GM12878 (cell line): ENCODE results near the gene F8A2. TPM values are rescaled to one million over a fixed set of nuclear protein-coding genes. Genes with fewer than 3 reads are reported as not detected.
A peak's percentile ranks its signal among the peaks of the same experiment; 100 is the strongest.
"Not testable (repeated sequence)": the region's sequence is repeated elsewhere in the genome, so short reads cannot be mapped to it uniquely, and the experiment has no call there.

Experiments used
- ATAC-seq: fragments of 200-7000 bp; cut with Tn5 transposase; 3 replicates; pipeline ENCODE4 v1.9.1; 2020; ENCODE audit warnings: mild to moderate bottlenecking, moderate library complexity
- Bru-seq: library from RNA; stranded (reverse); fragments of 400-500 nt; gene quantifications from one replicate; lab custom pipeline; 2021; lab: Mats Ljungman, UMichigan
- BruChase-seq, 2 experiments: library from RNA; stranded (reverse); fragments of 400-500 nt; gene quantifications; one replicate each; lab custom pipeline; 2021; lab: Mats Ljungman, UMichigan
- BruUV-seq: library from RNA; stranded (reverse); fragments of 400-500 nt; replicated peaks from 2 replicates; lab custom pipeline; 2021; lab: Mats Ljungman, UMichigan
- CTCF ChIA-PET: fragments of 300-600 bp; sonication (Branson Sonifier 250); formaldehyde crosslinking; extraction: SDS; loops from one replicate; lab custom pipeline; 2021; ENCODE audit warnings: inconsistent platforms; lab: Yijun Ruan, JAX
- POLR2A ChIA-PET: fragments of 350-600 bp; formaldehyde crosslinking; extraction: SDS; loops from one replicate; lab custom pipeline; 2021; ENCODE audit warnings: inconsistent platforms; lab: Charles Lee
- RAD21 ChIA-PET: fragments of 300-600 bp; sonication (Branson Sonifier 250); formaldehyde crosslinking; loops from one replicate; lab custom pipeline; 2023; ENCODE audit warnings: antibody characterized with exemption; ENCODE audit not compliant: unreplicated experiment; lab: Charles Lee
- SMC1A ChIA-PET: fragments of 300-600 bp; sonication (Branson Sonifier 250); formaldehyde crosslinking; loops from one replicate; lab custom pipeline; 2023; ENCODE audit not compliant: unreplicated experiment, uncharacterized antibody; lab: Charles Lee
- DNase-seq: peaks from one replicate; pipeline ENCODE4 v3.0.0-alpha.2; 2011; ENCODE audit warnings: low read depth, low spot score
- FAIRE-seq: peaks from 3 replicates; lab custom pipeline; 2011; peaks lifted over from hg19 to GRCh38; lab: Jason Lieb, UNC
- H2AFZ ChIP-seq: 2 replicates; pipeline ENCODE4 v1.6.0; 2011; ENCODE audit warnings: low read depth, low read length, control low read depth; ENCODE audit not compliant: control insufficient read depth
- H3K27ac ChIP-seq: 2 replicates; pipeline ENCODE4 v1.5.1; 2011; ENCODE audit warnings: control low read depth; ENCODE audit not compliant: control insufficient read depth, insufficient read depth
- H3K27me3 ChIP-seq, 2 experiments: replicated peaks in 1 of 2; 2 replicates each; pipeline versions ENCODE4 v1.6.0 to v1.6.1; 2011; ENCODE audit warnings: low read length in 1 of 2; ENCODE audit not compliant: control insufficient read depth in 2 of 2, insufficient read depth in 2 of 2
- H3K36me3 ChIP-seq, 2 experiments: 2 replicates each; pipeline ENCODE4 v1.5.1; 2011; ENCODE audit warnings: low read length in 1 of 2; ENCODE audit not compliant: control insufficient read depth in 2 of 2, insufficient read depth in 2 of 2
- H3K4me1 ChIP-seq: 2 replicates; pipeline ENCODE4 v1.6.1; 2011; ENCODE audit warnings: mild to moderate bottlenecking, low read length, moderate library complexity, mixed read lengths; ENCODE audit not compliant: control insufficient read depth, insufficient read depth
- H3K4me2 ChIP-seq: 2 replicates; pipeline ENCODE4 v1.6.0; 2011; ENCODE audit warnings: control low read depth; ENCODE audit not compliant: control insufficient read depth, insufficient read depth
- H3K4me3 ChIP-seq: fragments of 200-600 bp; sonication (generic); 2 replicates; pipeline ENCODE4 v1.5.1; 2016
- H3K79me2 ChIP-seq: 2 replicates; pipeline ENCODE4 v1.6.0; 2011; ENCODE audit warnings: low read length; ENCODE audit not compliant: control insufficient read depth, insufficient read depth
- H3K9ac ChIP-seq: 2 replicates; pipeline ENCODE4 v1.8.0; 2011; ENCODE audit warnings: low read length, control low read depth, mixed read lengths; ENCODE audit not compliant: control insufficient read depth, insufficient read depth
- H3K9me3 ChIP-seq: replicated peaks from 3 replicates; pipeline ENCODE4 v1.5.1; 2011; ENCODE audit warnings: mild to moderate bottlenecking, low read length; ENCODE audit not compliant: control insufficient read depth, insufficient read depth
- H4K20me1 ChIP-seq: 2 replicates; pipeline ENCODE4 v1.6.0; 2011; ENCODE audit not compliant: control insufficient read depth, insufficient read depth
- MEF2A ChIP-seq: IDR thresholded peaks from 2 replicates; pipeline ENCODE4 v1.6.1; 2011; ENCODE audit warnings: low read depth, mild to moderate bottlenecking, low read length, moderate library complexity; ENCODE audit not compliant: insufficient read depth
- TCF3 ChIP-seq: IDR thresholded peaks from 2 replicates; pipeline ENCODE4 v1.6.1; 2012; ENCODE audit warnings: low read depth, mild to moderate bottlenecking, low read length, borderline replicate concordance; ENCODE audit not compliant: insufficient read depth
- ZNF384 ChIP-seq: IDR thresholded peaks from 2 replicates; pipeline ENCODE4 v1.6.1; 2012; ENCODE audit warnings: low read depth, mild to moderate bottlenecking, low read length, improper control_type of control experiment, borderline replicate concordance
- WGBS: methylation state at CpG from one replicate; pipeline ENCODE4 v1.1.6; 2016; ENCODE audit warnings: low lambda C conversion rate; ENCODE audit not compliant: insufficient replicate concordance, insufficient coverage; ENCODE audit errors: missing lambda C conversion rate; 5-methylcytosine and 5-hydroxymethylcytosine counted together
- in situ Hi-C: fragments of 300-500 bp; cut with MboI; formaldehyde crosslinking; loops from 9 replicates; pipeline ENCODE4 v1.14.3; 2018; ENCODE audit warnings: mixed read lengths
- intact Hi-C: fragments of 100-400 bp; cut with micrococcal nuclease; formaldehyde crosslinking; loops from one replicate; pipeline ENCODE4 v1.14.2; 2022; ENCODE audit not compliant: unreplicated experiment
- long read RNA-seq, 2 experiments: library from polyadenylated mRNA; unstranded; transcript quantifications; one replicate each; pipeline ENCODE4 v2.0.0, GENCODE V29; 2019 to 2020
- polyA minus RNA-seq, 3 experiments: library from RNA; depleted of rRNA, polyadenylated mRNA; stranded (reverse); fragments of >200 nt; gene quantifications; 2 replicates each; pipeline ENCODE4 v1.2.3, GENCODE V29; 2011
- polyA plus RNA-seq, 11 experiments: library from polyadenylated mRNA; depleted of rRNA in 4 of 11; unstranded in 6 of 11; stranded (reverse) in 5 of 11; fragments of >200 nt; fragmentation: Nextera tagmentation in 4 of 11; fragmentation: Illumina TruSeq in 1 of 11; extraction: Ambion mirVana in 4 of 11; extraction: Trizol in 1 of 11; gene quantifications; 1 replicate in 1 of 11; 2 replicates in 10 of 11; pipeline versions ENCODE4 v1.2.1 to v1.2.3, GENCODE V29; 2011 to 2016; ENCODE audit warnings: inconsistent platforms in 2 of 11, missing spikeins in 2 of 11, low read depth in 1 of 11
- total RNA-seq, 4 experiments: library from RNA; depleted of rRNA in 3 of 4; stranded (reverse); fragments of >200 nt in 3 of 4; fragmentation: Illumina TruSeq in 1 of 4; extraction: Trizol in 1 of 4; gene quantifications; 2 replicates each; pipeline versions ENCODE4 v1.2.1 to v1.2.3, GENCODE V29; 2013 to 2021
- TF ChIP-seq, protein P1 (sequence below): fragments of 450-650 bp; IDR thresholded peaks from 2 replicates; pipeline ENCODE4 v1.6.1; 2017; ENCODE audit warnings: low read depth, mild to moderate bottlenecking, moderate library complexity

F8A2 gene
- total RNA-seq (2013; cell fraction: nucleolus; rRNA removed) = not detected in 2 replicates
- not detected in 2 replicates for total RNA-seq (2014; rRNA removed)
- not detected in 2 replicates for total RNA-seq (2014; rRNA removed; fragmentation: Illumina TruSeq; extraction: Trizol)
- total RNA-seq (2021) = not detected in 2 replicates
- polyA plus RNA-seq (2011; ENCODE audit: low read depth) = not detected
- polyA plus RNA-seq (2011; rRNA removed) = not detected in 2 replicates
- not detected in 2 replicates for polyA plus RNA-seq (2011; cell fraction: cytosol; rRNA removed)
- not detected in 2 replicates for polyA plus RNA-seq (2011; cell fraction: nucleus; rRNA removed)
- not detected in 2 replicates for polyA plus RNA-seq (2012)
- not detected in 2 replicates for polyA plus RNA-seq (2014; fragmentation: Illumina TruSeq; extraction: Trizol)
- not detected for polyA plus RNA-seq (2014; fragmentation: Nextera tagmentation; extraction: Ambion mirVana)
- polyA plus RNA-seq (2014; rRNA removed) = not detected in 2 replicates
- polyA plus RNA-seq (2016; fragmentation: Nextera tagmentation; extraction: Ambion mirVana) = not detected
- not detected in 2 replicates for polyA minus RNA-seq (2011; rRNA and poly(A)+ RNA removed)
- not detected in 2 replicates for polyA minus RNA-seq (2011; cell fraction: cytosol; rRNA and poly(A)+ RNA removed)
- not detected in 2 replicates for polyA minus RNA-seq (2011; cell fraction: nucleus; rRNA and poly(A)+ RNA removed)
- Bru-seq, nascent RNA = not detected
- not detected for BruChase-seq, experiment 1, labeled RNA remaining after a 6-hour chase
- not detected for BruChase-seq, experiment 2, labeled RNA remaining after a 2-hour chase
- long read RNA-seq, experiment 1 = 0 reads
- long read RNA-seq, experiment 2 = 0 reads

DNA sequence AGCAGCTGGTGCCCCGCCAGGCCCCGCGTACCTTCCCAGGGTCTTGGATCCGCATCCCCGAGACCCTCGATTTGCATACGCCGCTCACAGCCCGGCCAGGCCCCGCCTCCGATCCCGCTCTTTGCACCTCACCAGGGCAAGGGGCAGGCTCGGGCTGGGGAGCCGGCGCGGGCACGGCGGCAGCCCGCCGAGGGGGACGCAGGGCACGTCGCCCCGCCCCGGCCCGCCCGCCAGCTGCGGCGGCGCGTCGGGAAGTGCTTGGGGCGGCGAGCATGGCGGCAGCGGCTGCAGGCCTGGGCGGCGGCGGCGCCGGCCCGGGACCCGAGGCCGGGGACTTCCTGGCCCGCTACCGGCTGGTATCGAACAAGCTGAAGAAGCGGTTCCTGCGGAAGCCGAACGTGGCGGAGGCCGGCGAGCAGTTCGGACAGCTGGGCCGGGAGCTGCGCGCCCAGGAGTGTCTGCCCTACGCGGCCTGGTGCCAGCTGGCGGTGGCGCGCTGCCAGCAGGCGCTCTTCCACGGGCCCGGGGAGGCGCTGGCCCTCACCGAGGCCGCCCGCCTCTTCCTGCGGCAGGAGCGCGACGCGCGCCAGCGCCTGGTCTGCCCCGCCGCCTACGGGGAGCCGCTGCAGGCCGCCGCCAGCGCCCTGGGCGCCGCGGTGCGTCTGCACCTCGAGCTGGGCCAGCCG is at the start of gene F8A2:
F8A2 (plus strand) TSS at position 253 of the 686 bp plus-strand sequence; CDS start at position 273, 20 bp downstream.
- RAD21 ChIA-PET, H3K4me2 ChIP-seq, H3K9me3 ChIP-seq, H3K4me3 ChIP-seq, H3K9ac ChIP-seq, in situ Hi-C loops, H3K79me2 ChIP-seq, BruUV-seq, DNase-seq, SMC1A ChIA-PET, intact Hi-C loops, H3K27ac ChIP-seq, H2AFZ ChIP-seq, H3K27me3 ChIP-seq, CTCF ChIA-PET, H4K20me1 ChIP-seq, H3K36me3 ChIP-seq, H3K4me1 ChIP-seq, FAIRE-seq, POLR2A ChIA-PET: not testable (repeated sequence)
- WGBS = no CpG with 5 or more reads among the region's 90 CpGs
- peak; percentile 92 for ATAC-seq

GRCh38 chrX:155333544-155334100 is 48.3 kb upstream of the F8A2 start:
- no peaks in the 10 kb centered on the region for H3K36me3 ChIP-seq
- peaks cover 3% of the 10 kb centered on the region for H3K79me2 ChIP-seq
- H3K27ac ChIP-seq = peak overlapping the region; percentile 36
- H4K20me1 ChIP-seq = no peaks in the 10 kb centered on the region
- peak overlapping the region; percentile 38 for H3K9ac ChIP-seq
- ATAC-seq (peak; percentile 19; the same call in 2 of the 3 replicates), DNase-seq (no peak), FAIRE-seq (no peak)
- no peaks in the 10 kb centered on the region for H3K27me3 ChIP-seq
- peak overlapping the region; percentile 33; the same call in 1 of the 2 replicates for H3K4me3 ChIP-seq
- peak overlapping the region; percentile 38; the same call in 1 of the 2 replicates for H3K4me2 ChIP-seq
- H2AFZ ChIP-seq = peak overlapping the region; percentile 16; the same call in 1 of the 2 replicates
- 25% methylated on average over 2 of the region's 2 CpGs for WGBS
- intact Hi-C loops = no loop called here
- ChIA-PET CTCF (interaction anchor here (1.3 to 1.5 kb wide), 2 partner anchors 10 to 116 kb away, joined by 3 to 4 read pairs; no protein-coding TSS in a partner anchor), POLR2A (no interaction called here), RAD21 (interaction anchor here (0.6 to 2.0 kb wide), 5 partner anchors 67 to 298 kb away, joined by 3 to 9 read pairs (median 4); partner anchors contain the start of gene VBP1), SMC1A (interaction anchor here (1.6 to 2.1 kb wide), 2 partner anchors 19 to 92 kb away, joined by 6 to 7 read pairs; no protein-coding TSS in a partner anchor)
- no TSS peak for BruUV-seq
- no peaks in the 10 kb centered on the region for H3K4me1 ChIP-seq
- H3K9me3 ChIP-seq = no peaks in the 10 kb centered on the region
- in situ Hi-C loops = no loop called here
- TF ChIP-seq TCF3 = no peak
- peak; percentile 60; the same call in 1 of the 2 replicates for TF ChIP-seq ZNF384
- TF ChIP-seq MEF2A = no peak
- TF ChIP-seq, protein P1, sequence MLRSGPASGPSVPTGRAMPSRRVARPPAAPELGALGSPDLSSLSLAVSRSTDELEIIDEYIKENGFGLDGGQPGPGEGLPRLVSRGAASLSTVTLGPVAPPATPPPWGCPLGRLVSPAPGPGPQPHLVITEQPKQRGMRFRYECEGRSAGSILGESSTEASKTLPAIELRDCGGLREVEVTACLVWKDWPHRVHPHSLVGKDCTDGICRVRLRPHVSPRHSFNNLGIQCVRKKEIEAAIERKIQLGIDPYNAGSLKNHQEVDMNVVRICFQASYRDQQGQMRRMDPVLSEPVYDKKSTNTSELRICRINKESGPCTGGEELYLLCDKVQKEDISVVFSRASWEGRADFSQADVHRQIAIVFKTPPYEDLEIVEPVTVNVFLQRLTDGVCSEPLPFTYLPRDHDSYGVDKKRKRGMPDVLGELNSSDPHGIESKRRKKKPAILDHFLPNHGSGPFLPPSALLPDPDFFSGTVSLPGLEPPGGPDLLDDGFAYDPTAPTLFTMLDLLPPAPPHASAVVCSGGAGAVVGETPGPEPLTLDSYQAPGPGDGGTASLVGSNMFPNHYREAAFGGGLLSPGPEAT = 0 out of 2 replicates have a peak, but pooled peaks have one; percentile 24
